Nephron progenitor cell (in vitro differentiated cells): ENCODE data around the gene VGLL4.

Experiments used
- DNase-seq: peaks from one replicate; pipeline ENCODE4 v3.0.0; 2021
- H3K27ac Mint-ChIP-seq: 2 replicates; pipeline ENCODE4 v1.8.0; 2021; ENCODE audit warnings: mild to moderate bottlenecking, moderate library complexity, mixed read lengths
- H3K27me3 Mint-ChIP-seq: 2 replicates; pipeline ENCODE4 v1.8.0; 2021; ENCODE audit warnings: mild to moderate bottlenecking, low read depth, mixed read lengths; ENCODE audit not compliant: poor library complexity
- H3K36me3 Mint-ChIP-seq: 2 replicates; pipeline ENCODE4 v1.8.0; 2021; ENCODE audit warnings: low read depth, mixed read lengths
- H3K4me1 Mint-ChIP-seq: 2 replicates; pipeline ENCODE4 v1.8.0; 2021; ENCODE audit warnings: mixed read lengths
- H3K4me3 Mint-ChIP-seq: 2 replicates; pipeline ENCODE4 v1.8.0; 2021; ENCODE audit warnings: mild to moderate bottlenecking, moderate library complexity, mixed read lengths
- H3K9me3 Mint-ChIP-seq: 2 replicates; pipeline ENCODE4 v1.8.0; 2021; ENCODE audit warnings: mild to moderate bottlenecking, moderate library complexity, mixed read lengths
- TF ChIP-seq, protein P1 (sequence below): fragments of 200-600 bp; sonication (generic); IDR thresholded peaks from 2 replicates; pipeline ENCODE4 v1.5.0; 2021; ENCODE audit warnings: antibody characterized with exemption

VGLL4 gene

DNA sequence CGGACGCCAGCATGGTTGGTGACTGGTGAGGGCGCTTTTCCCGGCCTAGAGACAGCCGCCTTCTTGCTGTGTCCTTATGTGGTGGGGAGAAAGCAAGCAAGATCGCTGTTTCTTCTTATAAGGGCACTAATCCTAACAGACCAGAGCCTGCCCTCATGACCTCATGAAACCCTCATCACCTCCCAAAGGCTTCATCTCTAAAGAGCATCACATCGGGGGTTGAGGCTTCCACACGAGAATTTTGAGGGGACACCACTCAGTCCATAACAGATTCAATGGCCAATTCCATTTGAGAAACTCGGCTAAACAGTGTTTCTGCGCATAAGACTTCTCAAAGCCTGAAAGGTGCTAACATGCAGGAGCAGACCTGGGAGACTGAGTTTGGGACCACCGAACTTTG lies 54.0 kb downstream of the VGLL4 start:
- TF ChIP-seq, protein P1, sequence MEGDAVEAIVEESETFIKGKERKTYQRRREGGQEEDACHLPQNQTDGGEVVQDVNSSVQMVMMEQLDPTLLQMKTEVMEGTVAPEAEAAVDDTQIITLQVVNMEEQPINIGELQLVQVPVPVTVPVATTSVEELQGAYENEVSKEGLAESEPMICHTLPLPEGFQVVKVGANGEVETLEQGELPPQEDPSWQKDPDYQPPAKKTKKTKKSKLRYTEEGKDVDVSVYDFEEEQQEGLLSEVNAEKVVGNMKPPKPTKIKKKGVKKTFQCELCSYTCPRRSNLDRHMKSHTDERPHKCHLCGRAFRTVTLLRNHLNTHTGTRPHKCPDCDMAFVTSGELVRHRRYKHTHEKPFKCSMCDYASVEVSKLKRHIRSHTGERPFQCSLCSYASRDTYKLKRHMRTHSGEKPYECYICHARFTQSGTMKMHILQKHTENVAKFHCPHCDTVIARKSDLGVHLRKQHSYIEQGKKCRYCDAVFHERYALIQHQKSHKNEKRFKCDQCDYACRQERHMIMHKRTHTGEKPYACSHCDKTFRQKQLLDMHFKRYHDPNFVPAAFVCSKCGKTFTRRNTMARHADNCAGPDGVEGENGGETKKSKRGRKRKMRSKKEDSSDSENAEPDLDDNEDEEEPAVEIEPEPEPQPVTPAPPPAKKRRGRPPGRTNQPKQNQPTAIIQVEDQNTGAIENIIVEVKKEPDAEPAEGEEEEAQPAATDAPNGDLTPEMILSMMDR: no peak
- Mint-ChIP-seq H3K27ac (no peak overlapping the region), H3K36me3 (peaks cover 66% of the 10 kb centered on the region), H3K4me1 (peaks cover 89% of the 10 kb centered on the region), H3K4me3 (no peak overlapping the region), H3K27me3 (no peaks in the 10 kb centered on the region), H3K9me3 (no peaks in the 10 kb centered on the region)
- DNase-seq: no peak

DNA sequence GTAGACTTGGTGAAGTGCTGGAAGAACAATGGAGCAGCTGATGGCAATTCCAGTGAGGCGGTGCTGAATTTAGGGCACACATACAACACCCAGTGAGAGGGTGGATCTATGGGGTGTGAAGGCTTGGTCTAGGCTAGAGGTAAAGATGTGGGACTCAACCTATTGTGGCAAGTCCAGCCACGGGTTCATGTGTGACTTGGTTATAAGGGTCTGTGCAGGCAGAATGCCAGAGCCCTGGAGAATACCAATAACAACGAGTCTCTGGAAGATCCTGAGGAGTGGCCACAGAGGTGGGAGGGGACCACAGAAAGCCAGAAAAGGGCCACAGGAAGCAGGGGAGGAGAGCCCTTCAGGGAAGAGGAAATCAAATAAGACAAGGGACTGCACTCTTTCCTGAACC lies 55.0 kb downstream of the VGLL4 start:
- Mint-ChIP-seq H3K36me3 (peaks cover 64% of the 10 kb centered on the region), H3K4me3 (no peak overlapping the region), H3K9me3 (no peaks in the 10 kb centered on the region), H3K27me3 (no peaks in the 10 kb centered on the region), H3K4me1 (peaks cover 89% of the 10 kb centered on the region), H3K27ac (peak overlapping the region; percentile 90)
- TF ChIP-seq, protein P1: no peak
- DNase-seq: no peak

DNA sequence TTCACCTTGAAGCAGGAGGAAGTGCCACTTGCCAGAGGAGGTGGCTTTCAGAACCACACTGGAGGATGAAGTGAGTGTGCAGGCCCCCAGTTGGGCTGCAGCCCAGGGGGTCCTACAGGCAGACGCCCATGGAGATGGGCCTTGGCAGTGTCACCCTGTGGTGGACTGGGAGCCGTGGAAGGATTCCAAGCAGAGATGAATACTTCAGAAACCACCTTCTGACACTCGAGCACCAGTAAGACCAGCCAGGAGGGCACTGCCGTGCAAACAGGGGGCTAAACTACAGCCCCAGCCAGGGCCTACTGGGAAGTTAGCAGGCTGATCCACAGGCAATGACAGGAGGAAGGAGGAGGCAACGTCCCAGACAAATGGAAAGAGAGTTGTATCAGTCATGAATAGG lies 55.4 kb downstream of the VGLL4 start:
- H3K9me3 Mint-ChIP-seq: no peaks in the 10 kb centered on the region
- H3K4me1 Mint-ChIP-seq: peaks cover 89% of the 10 kb centered on the region
- peaks cover 61% of the 10 kb centered on the region for H3K36me3 Mint-ChIP-seq
- H3K27ac Mint-ChIP-seq: peak overlapping the region; percentile 52
- no peak overlapping the region for H3K4me3 Mint-ChIP-seq
- TF ChIP-seq, protein P1: no peak
- DNase-seq: no peak
- H3K27me3 Mint-ChIP-seq: no peaks in the 10 kb centered on the region

DNA sequence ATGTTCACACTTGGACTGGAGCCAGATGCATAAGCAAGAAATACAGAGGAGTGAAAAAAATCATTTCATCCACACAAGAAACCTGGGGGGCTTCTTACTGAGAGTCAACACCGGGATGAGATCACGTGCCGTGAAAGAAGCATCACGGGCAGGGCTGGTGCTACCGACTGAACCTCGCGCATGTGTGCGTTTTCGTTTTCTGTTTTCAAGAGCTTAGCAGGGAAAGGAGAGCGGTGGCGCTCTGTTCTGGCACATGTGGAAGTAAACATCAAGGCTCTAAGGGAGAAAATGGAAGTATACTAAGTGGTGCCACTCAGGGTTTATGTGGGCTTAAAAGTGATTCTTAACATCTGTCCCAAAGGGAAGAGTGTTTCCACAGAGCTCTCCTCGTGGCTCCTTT lies 55.9 kb downstream of the VGLL4 start:
- TF ChIP-seq, protein P1: no peak
- no peak for DNase-seq
- peaks cover 89% of the 10 kb centered on the region for H3K4me1 Mint-ChIP-seq
- no peaks in the 10 kb centered on the region for H3K27me3 Mint-ChIP-seq
- peak overlapping the region; percentile 68 for H3K27ac Mint-ChIP-seq
- H3K4me3 Mint-ChIP-seq: no peak overlapping the region
- peaks cover 59% of the 10 kb centered on the region for H3K36me3 Mint-ChIP-seq
- no peaks in the 10 kb centered on the region for H3K9me3 Mint-ChIP-seq

DNA sequence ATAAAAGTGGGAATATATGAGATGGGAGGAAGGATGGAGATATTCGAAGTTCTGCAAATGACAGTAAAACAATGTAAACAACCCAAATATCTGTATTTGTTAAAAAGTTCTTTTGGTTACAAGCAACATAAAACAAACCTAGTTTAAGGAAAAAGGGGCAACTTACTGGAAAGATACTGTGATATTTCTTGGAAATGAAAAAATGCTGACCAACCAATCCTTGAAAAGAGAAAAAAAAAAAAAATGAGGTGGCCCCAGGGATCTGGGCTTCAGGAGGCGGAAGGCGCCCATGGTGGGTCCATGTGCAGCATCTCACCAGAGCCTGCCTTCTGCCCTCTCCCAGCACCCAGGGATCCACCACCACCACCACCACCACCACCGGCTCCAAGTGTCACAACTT lies 59.1 kb downstream of the VGLL4 start:
- Mint-ChIP-seq H3K27ac (peak overlapping the region; percentile 89), H3K4me1 (peaks cover 87% of the 10 kb centered on the region), H3K9me3 (peaks cover 8% of the 10 kb centered on the region), H3K27me3 (peaks cover 2% of the 10 kb centered on the region), H3K36me3 (peaks cover 61% of the 10 kb centered on the region), H3K4me3 (peak overlapping the region; percentile 3)
- TF ChIP-seq, protein P1: no peak
- no peak for DNase-seq

DNA sequence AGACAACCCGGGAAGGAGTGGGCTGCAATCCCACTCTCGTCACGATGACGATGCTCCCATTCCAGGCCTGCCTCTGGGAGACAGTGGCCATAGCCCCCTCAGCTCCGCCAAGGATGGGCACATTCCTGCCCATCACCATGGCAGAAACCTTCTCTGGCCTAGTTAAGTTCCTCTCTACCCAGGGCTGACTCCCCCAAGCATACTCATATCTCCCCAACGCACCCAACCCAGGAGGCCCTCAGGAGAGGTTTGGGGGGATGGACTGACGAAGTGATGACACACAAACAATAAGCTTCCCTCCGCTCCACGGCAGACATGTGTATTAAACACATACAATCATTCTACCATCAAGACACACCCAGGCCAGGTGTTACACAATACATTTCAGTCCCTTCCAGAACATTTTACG lies 60.1 kb downstream of the VGLL4 start:
- Mint-ChIP-seq H3K4me3 (peak overlapping the region; percentile 2), H3K36me3 (peaks cover 62% of the 10 kb centered on the region), H3K4me1 (peaks cover 84% of the 10 kb centered on the region), H3K27me3 (peaks cover 3% of the 10 kb centered on the region), H3K9me3 (peaks cover 9% of the 10 kb centered on the region), H3K27ac (peak overlapping the region; percentile 89)
- DNase-seq: no peak
- TF ChIP-seq, protein P1: no peak
